B cell (primary cell): ENCODE results near the gene JMJD4. TPM values are rescaled to one million over a fixed set of nuclear protein-coding genes. Genes with fewer than 3 reads are reported as not detected.

Source experiments
- ATAC-seq: fragments of 200-7000 bp; cut with Tn5 transposase; one replicate; pipeline ENCODE4 v1.10.0; 2021; ENCODE audit warnings: low read depth, mild to moderate bottlenecking, moderate number of reproducible peaks, moderate library complexity
- CTCF ChIA-PET: fragments of 350-600 bp; sonication (Branson Sonifier 250); formaldehyde crosslinking; loops from one replicate; lab custom pipeline; 2021; ENCODE audit warnings: antibody characterized with exemption, inconsistent platforms; lab: Charles Lee
- POLR2A ChIA-PET: fragments of 350-600 bp; sonication (Branson Sonifier 250); formaldehyde crosslinking; loops from one replicate; lab custom pipeline; 2021; ENCODE audit warnings: antibody characterized with exemption; lab: Charles Lee
- DNase-seq: peaks from one replicate; pipeline ENCODE4 v3.0.0; 2013
- H2AFZ ChIP-seq: 2 replicates; pipeline ENCODE4 v1.6.1; 2012; ENCODE audit warnings: mild to moderate bottlenecking, low read depth, low read length; ENCODE audit not compliant: insufficient read depth, poor library complexity, severe bottlenecking
- H3K27ac ChIP-seq, 2 donors: 1 replicate in 1 of 2; 2 replicates in 1 of 2; pipeline ENCODE4 v1.5.1; 2012 to 2013; ENCODE audit warnings: low read length in 2 of 2, mild to moderate bottlenecking in 2 of 2, moderate library complexity in 1 of 2
- H3K27me3 ChIP-seq, 4 experiments: fragments of 200-600 bp in 1 of 4; sonication (generic) in 1 of 4; replicated peaks in 1 of 4; 1 replicate in 2 of 4; 2 replicates in 2 of 4; pipeline versions ENCODE4 v1.6.1 to v1.7.0; 2013 to 2016; ENCODE audit warnings: low read length in 3 of 4, mild to moderate bottlenecking in 2 of 4, mixed read lengths in 1 of 4, moderate library complexity in 1 of 4; ENCODE audit not compliant: insufficient read depth in 4 of 4, control insufficient read depth in 3 of 4; ENCODE audit errors: control extremely low read depth in 1 of 4
- H3K36me3 ChIP-seq, 2 experiments: replicated peaks in 1 of 2; 1 replicate in 1 of 2; 2 replicates in 1 of 2; pipeline versions ENCODE4 v1.6.1 to v1.7.1; 2013; ENCODE audit warnings: low read length in 1 of 2; ENCODE audit not compliant: insufficient read depth in 2 of 2, control insufficient read depth in 1 of 2; ENCODE audit errors: control extremely low read depth in 1 of 2, extremely low read depth in 1 of 2
- H3K4me1 ChIP-seq, 2 donors: fragments of 200-600 bp in 1 of 2; sonication (generic) in 1 of 2; 1 replicate in 1 of 2; 2 replicates in 1 of 2; pipeline versions ENCODE4 v1.5.1 to v1.6.1; 2013 to 2017; ENCODE audit warnings: low read length in 2 of 2; ENCODE audit not compliant: control insufficient read depth in 2 of 2, insufficient read depth in 2 of 2
- H3K4me2 ChIP-seq: replicated peaks from 2 replicates; pipeline ENCODE3; 2012; ENCODE audit warnings: mild to moderate bottlenecking, low read depth, low read length; ENCODE audit not compliant: poor library complexity, severe bottlenecking
- H3K4me3 ChIP-seq, 5 experiments: fragments of 200-600 bp in 1 of 5; sonication (generic) in 1 of 5; 1 replicate in 3 of 5; 2 replicates in 2 of 5; pipeline versions ENCODE4 v1.5.1 to v1.7.0; 2011 to 2016; ENCODE audit warnings: low read length in 4 of 5, mild to moderate bottlenecking in 4 of 5, low read depth in 2 of 5, control low read depth in 1 of 5, moderate library complexity in 1 of 5; ENCODE audit not compliant: insufficient read depth in 1 of 5; ENCODE audit errors: control extremely low read depth in 1 of 5, extremely low read depth in 1 of 5
- H3K79me2 ChIP-seq: fragments of 200-600 bp; sonication (generic); one replicate; pipeline ENCODE4 v1.6.0; 2016; ENCODE audit warnings: low read length; ENCODE audit not compliant: control insufficient read depth, insufficient read depth
- H3K9ac ChIP-seq: fragments of 200-600 bp; sonication (generic); 2 replicates; pipeline ENCODE4 v1.6.1; 2017; ENCODE audit warnings: mild to moderate bottlenecking, low read length, moderate library complexity
- H3K9me3 ChIP-seq, 3 donors: one replicate each; pipeline versions ENCODE4 v1.6.1 to v1.7.1; 2013; ENCODE audit warnings: low read length in 2 of 3; ENCODE audit not compliant: control insufficient read depth in 2 of 3, insufficient read depth in 1 of 3; ENCODE audit errors: control extremely low read depth in 1 of 3
- H4K20me1 ChIP-seq: 2 replicates; pipeline ENCODE4 v1.6.0; 2012; ENCODE audit warnings: mild to moderate bottlenecking, low read length; ENCODE audit not compliant: insufficient read depth, control insufficient read depth, poor library complexity, severe bottlenecking
- H3K27ac Mint-ChIP-seq: one replicate; pipeline ENCODE4 v1.8.0; 2021; ENCODE audit warnings: mixed read lengths
- H3K27me3 Mint-ChIP-seq: one replicate; pipeline ENCODE4 v1.8.0; 2021; ENCODE audit warnings: mixed read lengths
- H3K4me1 Mint-ChIP-seq: one replicate; pipeline ENCODE4 v1.8.0; 2021; ENCODE audit warnings: mixed read lengths
- H3K4me3 Mint-ChIP-seq: one replicate; pipeline ENCODE4 v1.8.0; 2021; ENCODE audit warnings: mixed read lengths
- H3K9me3 Mint-ChIP-seq: one replicate; pipeline ENCODE4 v1.8.0; 2022; ENCODE audit warnings: mixed read lengths; ENCODE audit not compliant: insufficient read depth
- CTCF ChIP-seq: fragments of 200-600 bp; IDR thresholded peaks from one replicate; pipeline ENCODE4 v1.8.0; 2022; ENCODE audit warnings: antibody characterized with exemption, mild to moderate bottlenecking
- EZH2 ChIP-seq: IDR thresholded peaks from 2 replicates; pipeline ENCODE4 v1.6.1; 2012; ENCODE audit warnings: borderline replicate concordance, low read depth, mild to moderate bottlenecking, moderate library complexity, low read length; ENCODE audit not compliant: insufficient read depth, poor library complexity, severe bottlenecking
- WGBS: methylation state at CpG from one replicate; pipeline ENCODE4 v1.1.5; 2013; ENCODE audit warnings: missing lambda C conversion rate; ENCODE audit not compliant: insufficient coverage; 5-methylcytosine and 5-hydroxymethylcytosine counted together
- intact Hi-C: fragments of 100-400 bp; cut with micrococcal nuclease; formaldehyde crosslinking; loops from one replicate; pipeline ENCODE4 v1.10.0; 2022
- polyA plus RNA-seq: library from polyadenylated mRNA; depleted of rRNA; stranded (reverse); fragments of >200 nt; gene quantifications from 2 replicates; pipeline ENCODE4 v1.2.3, GENCODE V29; 2012
- total RNA-seq, 2 donors: library from RNA; stranded (reverse); fragments of 120-200 nt in 1 of 2; gene quantifications; 1 replicate in 1 of 2; 2 replicates in 1 of 2; pipeline versions ENCODE4 v1.2.3 to v1.2.4, GENCODE V29; 2013 to 2022

Gene JMJD4
- total and polyA plus RNA-seq, 2 donors (not counting 1 experiment from before 2014, with no cell fraction given), result 29.9 to 30.6 TPM

DNA sequence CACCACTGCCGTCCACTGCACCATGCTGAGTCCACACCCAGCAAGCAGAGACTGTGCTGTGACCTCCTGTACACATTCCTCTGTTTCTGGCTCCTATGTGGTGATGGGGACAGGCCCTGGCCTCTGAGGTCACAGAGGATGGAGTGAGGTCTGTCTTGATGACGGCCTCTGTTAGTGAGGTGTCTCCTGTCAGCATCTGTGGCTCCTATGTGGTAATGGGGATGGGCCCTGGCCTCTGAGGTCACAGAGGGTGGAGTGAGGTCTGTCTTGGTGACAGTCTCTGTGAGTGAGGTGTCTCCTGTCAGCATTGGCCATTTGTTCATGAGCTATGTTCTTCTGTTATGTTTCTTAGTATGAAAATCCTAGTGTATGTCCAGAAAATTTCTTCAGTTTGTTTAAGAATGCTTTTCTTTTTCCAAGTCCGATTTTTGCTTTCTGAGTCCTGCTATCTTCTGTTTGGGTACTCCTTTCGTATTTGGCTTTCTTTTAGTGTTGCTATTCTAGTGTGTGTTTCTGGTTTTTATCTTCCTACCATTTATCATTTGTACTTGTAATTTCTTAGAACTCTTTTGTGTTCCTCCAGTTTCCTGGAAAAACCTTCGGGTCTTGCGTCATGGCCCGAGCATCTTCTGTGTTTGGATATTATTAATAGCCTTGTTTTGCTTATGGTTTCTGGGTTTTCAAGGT lies 13.5 kb upstream of the JMJD4 start:
- H3K27ac Mint-ChIP-seq, result no peak overlapping the region
- no peak overlapping the region for H3K4me3 Mint-ChIP-seq
- no peak for TF ChIP-seq CTCF
- no peak for TF ChIP-seq EZH2

DNA sequence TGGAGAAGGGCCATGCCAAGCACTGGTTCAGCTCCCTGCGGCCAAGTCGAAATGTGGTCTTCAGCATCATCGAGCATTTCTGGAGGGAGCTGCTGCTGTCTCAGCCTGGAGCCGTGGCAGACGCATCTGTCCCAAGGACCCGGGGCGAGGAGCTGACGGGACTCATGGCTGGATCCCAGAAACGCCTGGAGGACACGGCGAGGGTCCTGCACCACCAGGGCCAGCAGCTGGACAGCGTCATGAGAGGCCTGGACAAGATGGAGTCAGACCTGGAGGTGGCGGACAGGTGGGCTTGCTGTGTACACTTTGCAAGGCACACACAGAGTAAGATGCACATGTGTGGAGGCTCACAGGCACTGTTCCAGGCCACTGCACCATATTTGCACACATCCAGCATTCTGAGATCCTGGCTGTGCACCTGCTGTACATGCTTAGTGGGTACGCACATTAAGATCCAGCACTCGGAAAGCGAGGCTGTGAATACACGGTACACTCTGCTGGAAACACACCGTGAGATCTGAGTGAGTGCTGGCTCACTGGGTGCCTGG lies 12.9 kb upstream of the JMJD4 start:
- Mint-ChIP-seq H3K4me1 (peaks cover 12% of the 10 kb centered on the region), H3K9me3 (no peaks in the 10 kb centered on the region), H3K27me3 (no peaks in the 10 kb centered on the region), H3K27ac (no peak overlapping the region), H3K4me3 (no peak overlapping the region)
- Histone ChIP-seq H4K20me1 (peaks cover 44% of the 10 kb centered on the region), H3K4me2 (no peak overlapping the region), H3K36me3 (peaks cover 0 to 37% of the 10 kb centered on the region in 2 experiments), H3K9ac (no peak overlapping the region), H3K4me1 (no peaks in the 10 kb centered on the region), H3K27me3 (no peaks in the 10 kb centered on the region), H3K79me2 (peaks cover 80% of the 10 kb centered on the region), H3K27ac (no peak overlapping the region), H3K4me3 (no peak overlapping the region), H2AFZ (no peak overlapping the region), H3K9me3 (no peaks in the 10 kb centered on the region)
- intact Hi-C loops, result no loop called here
- ChIA-PET POLR2A (no interaction called here), CTCF (interaction anchor here (1.1 kb wide), 1 partner anchor 10 kb away, joined by 3 read pairs; no protein-coding TSS in a partner anchor)
- TF ChIP-seq EZH2, result no peak
- DNase-seq (no peak), ATAC-seq (no peak)
- 97% methylated on average over 18 of the region's 18 CpGs for WGBS

More for the DNA sequence above, 13.5 kb upstream of the JMJD4 start:
- ChIA-PET POLR2A (no interaction called here), CTCF (interaction anchor here (1.1 kb wide), 1 partner anchor 10 kb away, joined by 3 read pairs; no protein-coding TSS in a partner anchor)
- Histone ChIP-seq H3K9ac (no peak overlapping the region), H3K27me3 (no peaks in the 10 kb centered on the region), H4K20me1 (peaks cover 42% of the 10 kb centered on the region), H3K9me3 (no peaks in the 10 kb centered on the region), H3K36me3 (peaks cover 0 to 37% of the 10 kb centered on the region in 2 experiments), H3K4me1 (no peaks in the 10 kb centered on the region), H3K4me3 (no peak overlapping the region), H3K4me2 (no peak overlapping the region), H2AFZ (no peak overlapping the region), H3K27ac (no peak overlapping the region), H3K79me2 (peaks cover 80% of the 10 kb centered on the region)
- Mint-ChIP-seq H3K9me3 (no peaks in the 10 kb centered on the region), H3K27me3 (no peaks in the 10 kb centered on the region), H3K4me1 (peaks cover 11% of the 10 kb centered on the region)
- WGBS, result 81% methylated on average over 5 of the region's 7 CpGs
- intact Hi-C loops, result no loop called here
- DNase-seq (no peak), ATAC-seq (no peak)
